Fibroblast of the aortic adventitia (primary cell): ENCODE measurements around the gene USP17L30. TPM values are rescaled to one million over a fixed set of nuclear protein-coding genes. Genes with fewer than 3 reads are reported as not detected.
"Not testable (repeated sequence)": the region's sequence is repeated elsewhere in the genome, so short reads cannot be mapped to it uniquely, and the experiment has no call there.

ENCODE experiments used
- DNase-seq: peaks from one replicate; pipeline ENCODE4 v3.0.0-alpha.2; 2010; ENCODE audit warnings: low read depth
- H3K4me3 ChIP-seq: 2 replicates; pipeline ENCODE4 v1.5.1; 2011; ENCODE audit warnings: low read depth, mild to moderate bottlenecking, control low read depth, low read length, moderate library complexity
- CTCF ChIP-seq: IDR thresholded peaks from 2 replicates; pipeline ENCODE4 v1.5.1; 2011; ENCODE audit warnings: mild to moderate bottlenecking, low read length, control low read depth, inconsistent platforms; ENCODE audit not compliant: insufficient read depth
- total RNA-seq: library from RNA; depleted of rRNA; stranded (reverse); fragments of >200 nt; gene quantifications from 2 replicates; pipeline ENCODE4 v1.2.3, GENCODE V29; 2012; ENCODE audit warnings: low replicate concordance

The USP17L30 gene, protein sequence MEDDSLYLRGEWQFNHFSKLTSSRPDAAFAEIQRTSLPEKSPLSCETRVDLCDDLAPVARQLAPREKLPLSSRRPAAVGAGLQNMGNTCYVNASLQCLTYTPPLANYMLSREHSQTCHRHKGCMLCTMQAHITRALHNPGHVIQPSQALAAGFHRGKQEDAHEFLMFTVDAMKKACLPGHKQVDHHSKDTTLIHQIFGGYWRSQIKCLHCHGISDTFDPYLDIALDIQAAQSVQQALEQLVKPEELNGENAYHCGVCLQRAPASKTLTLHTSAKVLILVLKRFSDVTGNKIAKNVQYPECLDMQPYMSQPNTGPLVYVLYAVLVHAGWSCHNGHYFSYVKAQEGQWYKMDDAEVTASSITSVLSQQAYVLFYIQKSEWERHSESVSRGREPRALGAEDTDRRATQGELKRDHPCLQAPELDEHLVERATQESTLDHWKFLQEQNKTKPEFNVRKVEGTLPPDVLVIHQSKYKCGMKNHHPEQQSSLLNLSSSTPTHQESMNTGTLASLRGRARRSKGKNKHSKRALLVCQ
- not detected in 2 replicates for total RNA-seq

DNA sequence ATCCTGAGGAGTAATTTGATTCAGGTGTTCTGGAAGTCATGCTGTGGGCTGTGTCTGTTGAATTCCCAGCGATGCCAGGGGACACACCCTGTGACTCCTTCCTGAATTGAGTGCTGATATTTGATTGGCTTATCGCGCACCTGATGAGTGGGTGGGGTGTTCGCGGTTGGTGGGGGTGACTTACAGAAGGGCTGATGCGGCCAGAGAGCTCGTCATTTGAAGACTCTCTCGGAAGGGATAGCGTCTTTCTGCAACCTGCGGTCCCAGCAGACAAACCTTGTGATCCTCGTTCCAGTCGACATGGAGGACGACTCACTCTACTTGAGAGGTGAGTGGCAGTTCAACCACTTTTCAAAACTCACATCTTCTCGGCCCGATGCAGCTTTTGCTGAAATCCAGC lies at the start of gene USP17L30:
TSS of gene USP17L30 (plus strand) at position 301 of the 400 bp plus-strand sequence. CDS start at position 301, 0 bp downstream.
- H3K4me3 ChIP-seq, DNase-seq: not testable (repeated sequence)

GRCh38 chr4:9324191-9324590 lies 38.7 kb upstream of the USP17L30 start:
- DNase-seq, H3K4me3 ChIP-seq: not testable (repeated sequence)

DNA sequence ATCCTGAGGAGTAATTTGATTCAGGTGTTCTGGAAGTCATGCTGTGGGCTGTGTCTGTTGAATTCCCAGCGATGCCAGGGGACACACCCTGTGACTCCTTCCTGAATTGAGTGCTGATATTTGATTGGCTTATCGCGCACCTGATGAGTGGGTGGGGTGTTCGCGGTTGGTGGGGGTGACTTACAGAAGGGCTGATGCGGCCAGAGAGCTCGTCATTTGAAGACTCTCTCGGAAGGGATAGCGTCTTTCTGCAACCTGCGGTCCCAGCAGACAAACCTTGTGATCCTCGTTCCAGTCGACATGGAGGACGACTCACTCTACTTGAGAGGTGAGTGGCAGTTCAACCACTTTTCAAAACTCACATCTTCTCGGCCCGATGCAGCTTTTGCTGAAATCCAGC lies 38.1 kb upstream of the USP17L30 start, which contains the start of gene USP17L24:
TSS of gene USP17L24 (plus strand) at position 301 of the 400 bp plus-strand sequence. CDS start at position 301, 0 bp downstream.
- H3K4me3 ChIP-seq, DNase-seq: not testable (repeated sequence)

DNA sequence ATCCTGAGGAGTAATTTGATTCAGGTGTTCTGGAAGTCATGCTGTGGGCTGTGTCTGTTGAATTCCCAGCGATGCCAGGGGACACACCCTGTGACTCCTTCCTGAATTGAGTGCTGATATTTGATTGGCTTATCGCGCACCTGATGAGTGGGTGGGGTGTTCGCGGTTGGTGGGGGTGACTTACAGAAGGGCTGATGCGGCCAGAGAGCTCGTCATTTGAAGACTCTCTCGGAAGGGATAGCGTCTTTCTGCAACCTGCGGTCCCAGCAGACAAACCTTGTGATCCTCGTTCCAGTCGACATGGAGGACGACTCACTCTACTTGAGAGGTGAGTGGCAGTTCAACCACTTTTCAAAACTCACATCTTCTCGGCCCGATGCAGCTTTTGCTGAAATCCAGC lies 33.3 kb upstream of the USP17L30 start, which contains the start of gene USP17L25:
TSS of gene USP17L25 (plus strand) at position 301 of the 400 bp plus-strand sequence. CDS start at position 301, 0 bp downstream.
- DNase-seq, H3K4me3 ChIP-seq: not testable (repeated sequence)

DNA sequence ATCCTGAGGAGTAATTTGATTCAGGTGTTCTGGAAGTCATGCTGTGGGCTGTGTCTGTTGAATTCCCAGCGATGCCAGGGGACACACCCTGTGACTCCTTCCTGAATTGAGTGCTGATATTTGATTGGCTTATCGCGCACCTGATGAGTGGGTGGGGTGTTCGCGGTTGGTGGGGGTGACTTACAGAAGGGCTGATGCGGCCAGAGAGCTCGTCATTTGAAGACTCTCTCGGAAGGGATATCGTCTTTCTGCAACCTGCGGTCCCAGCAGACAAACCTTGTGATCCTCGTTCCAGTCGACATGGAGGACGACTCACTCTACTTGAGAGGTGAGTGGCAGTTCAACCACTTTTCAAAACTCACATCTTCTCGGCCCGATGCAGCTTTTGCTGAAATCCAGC lies 28.6 kb upstream of the USP17L30 start, which contains the start of gene USP17L26:
TSS of gene USP17L26 (plus strand) at position 301 of the 400 bp plus-strand sequence. CDS start at position 301, 0 bp downstream.
- DNase-seq: not testable (repeated sequence)

DNA sequence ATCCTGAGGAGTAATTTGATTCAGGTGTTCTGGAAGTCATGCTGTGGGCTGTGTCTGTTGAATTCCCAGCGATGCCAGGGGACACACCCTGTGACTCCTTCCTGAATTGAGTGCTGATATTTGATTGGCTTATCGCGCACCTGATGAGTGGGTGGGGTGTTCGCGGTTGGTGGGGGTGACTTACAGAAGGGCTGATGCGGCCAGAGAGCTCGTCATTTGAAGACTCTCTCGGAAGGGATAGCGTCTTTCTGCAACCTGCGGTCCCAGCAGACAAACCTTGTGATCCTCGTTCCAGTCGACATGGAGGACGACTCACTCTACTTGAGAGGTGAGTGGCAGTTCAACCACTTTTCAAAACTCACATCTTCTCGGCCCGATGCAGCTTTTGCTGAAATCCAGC lies 23.8 kb upstream of the USP17L30 start, which contains the start of gene USP17L5:
TSS of gene USP17L5 (plus strand) at position 301 of the 400 bp plus-strand sequence. CDS start at position 301, 0 bp downstream.
- DNase-seq, H3K4me3 ChIP-seq: not testable (repeated sequence)

More for the DNA sequence above, 28.6 kb upstream of the USP17L30 start, which contains the start of gene USP17L26:
- H3K4me3 ChIP-seq: not testable (repeated sequence)

DNA sequence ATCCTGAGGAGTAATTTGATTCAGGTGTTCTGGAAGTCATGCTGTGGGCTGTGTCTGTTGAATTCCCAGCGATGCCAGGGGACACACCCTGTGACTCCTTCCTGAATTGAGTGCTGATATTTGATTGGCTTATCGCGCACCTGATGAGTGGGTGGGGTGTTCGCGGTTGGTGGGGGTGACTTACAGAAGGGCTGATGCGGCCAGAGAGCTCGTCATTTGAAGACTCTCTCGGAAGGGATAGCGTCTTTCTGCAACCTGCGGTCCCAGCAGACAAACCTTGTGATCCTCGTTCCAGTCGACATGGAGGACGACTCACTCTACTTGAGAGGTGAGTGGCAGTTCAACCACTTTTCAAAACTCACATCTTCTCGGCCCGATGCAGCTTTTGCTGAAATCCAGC lies 19.1 kb upstream of the USP17L30 start, which contains the start of gene USP17L27:
TSS of gene USP17L27 (plus strand) at position 301 of the 400 bp plus-strand sequence. CDS start at position 301, 0 bp downstream.
- H3K4me3 ChIP-seq, DNase-seq: not testable (repeated sequence)

DNA sequence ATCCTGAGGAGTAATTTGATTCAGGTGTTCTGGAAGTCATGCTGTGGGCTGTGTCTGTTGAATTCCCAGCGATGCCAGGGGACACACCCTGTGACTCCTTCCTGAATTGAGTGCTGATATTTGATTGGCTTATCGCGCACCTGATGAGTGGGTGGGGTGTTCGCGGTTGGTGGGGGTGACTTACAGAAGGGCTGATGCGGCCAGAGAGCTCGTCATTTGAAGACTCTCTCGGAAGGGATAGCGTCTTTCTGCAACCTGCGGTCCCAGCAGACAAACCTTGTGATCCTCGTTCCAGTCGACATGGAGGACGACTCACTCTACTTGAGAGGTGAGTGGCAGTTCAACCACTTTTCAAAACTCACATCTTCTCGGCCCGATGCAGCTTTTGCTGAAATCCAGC lies 14.3 kb upstream of the USP17L30 start, which contains the start of gene USP17L28:
TSS of gene USP17L28 (plus strand) at position 301 of the 400 bp plus-strand sequence. CDS start at position 301, 0 bp downstream.
- not testable (repeated sequence) for DNase-seq, H3K4me3 ChIP-seq

- H3K4me3 ChIP-seq, DNase-seq: not testable (repeated sequence)
These were observed 12.1 kb upstream of the USP17L30 start for GRCh38 chr4:9350866-9351265.

DNA sequence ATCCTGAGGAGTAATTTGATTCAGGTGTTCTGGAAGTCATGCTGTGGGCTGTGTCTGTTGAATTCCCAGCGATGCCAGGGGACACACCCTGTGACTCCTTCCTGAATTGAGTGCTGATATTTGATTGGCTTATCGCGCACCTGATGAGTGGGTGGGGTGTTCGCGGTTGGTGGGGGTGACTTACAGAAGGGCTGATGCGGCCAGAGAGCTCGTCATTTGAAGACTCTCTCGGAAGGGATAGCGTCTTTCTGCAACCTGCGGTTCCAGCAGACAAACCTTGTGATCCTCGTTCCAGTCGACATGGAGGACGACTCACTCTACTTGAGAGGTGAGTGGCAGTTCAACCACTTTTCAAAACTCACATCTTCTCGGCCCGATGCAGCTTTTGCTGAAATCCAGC lies 9.6 kb upstream of the USP17L30 start, which contains the start of gene USP17L29:
TSS of gene USP17L29 (plus strand) at position 301 of the 400 bp plus-strand sequence. CDS start at position 301, 0 bp downstream.
- not testable (repeated sequence) for H3K4me3 ChIP-seq, DNase-seq

- DNase-seq, H3K4me3 ChIP-seq: not testable (repeated sequence)
These were observed 17.0 kb downstream of the USP17L30 start for GRCh38 chr4:9379881-9380280.

DNA sequence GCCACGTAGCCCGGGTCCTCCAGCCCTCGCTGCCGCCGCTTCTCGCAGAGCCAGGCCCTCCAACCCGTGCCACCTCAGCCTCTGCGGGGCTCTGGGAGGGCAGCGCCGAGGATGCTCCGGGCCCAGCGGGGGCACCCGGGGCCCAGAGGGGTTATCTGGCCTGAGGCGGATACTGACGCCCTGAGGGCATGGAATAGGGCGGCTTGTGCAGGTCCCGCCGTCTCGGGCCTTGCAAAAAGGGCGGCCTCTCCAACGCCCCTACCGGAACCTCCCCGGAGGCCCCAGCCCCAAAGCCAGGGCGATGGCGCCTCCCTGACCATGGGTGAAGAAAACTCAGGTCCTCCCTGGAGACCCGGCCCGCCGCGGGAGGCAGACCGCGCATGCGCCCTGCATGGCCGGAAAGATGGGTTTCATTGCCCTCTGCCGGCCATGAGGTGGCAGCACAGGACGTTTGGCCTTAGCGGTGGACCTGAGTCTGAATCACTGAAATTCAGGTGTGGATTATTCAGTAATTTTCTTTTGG lies 18.1 kb downstream of the USP17L30 start:
- DNase-seq, H3K4me3 ChIP-seq: not testable (repeated sequence)

GRCh38 chr4:9384126-9384525 lies 21.2 kb downstream of the USP17L30 start:
- no peak overlapping the region for H3K4me3 ChIP-seq
- no peak for DNase-seq
- TF ChIP-seq CTCF: no peak

GRCh38 chr4:9389001-9389400 lies 26.1 kb downstream of the USP17L30 start:
- not testable (repeated sequence) for DNase-seq, H3K4me3 ChIP-seq

GRCh38 chr4:9405774-9406173 lies 42.8 kb downstream of the USP17L30 start:
- DNase-seq, H3K4me3 ChIP-seq: not testable (repeated sequence)

DNA sequence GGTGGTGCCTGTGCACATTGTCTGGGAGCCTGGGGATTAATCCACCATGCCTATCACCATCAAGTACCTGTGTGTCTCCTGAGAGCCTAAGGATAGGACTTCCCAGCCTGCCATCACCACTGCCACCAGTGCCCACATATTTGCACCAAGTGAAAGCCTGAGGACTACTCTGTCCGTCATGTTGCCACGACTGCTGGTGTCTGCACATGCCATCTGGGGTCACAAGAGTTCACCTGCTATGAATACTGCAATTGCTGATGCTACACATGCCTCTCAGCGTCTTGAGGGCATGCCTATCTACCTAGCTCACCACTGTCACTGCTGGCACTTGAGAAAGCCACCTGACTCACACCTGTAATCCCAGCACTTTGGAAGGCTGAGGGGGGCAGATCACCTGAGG lies 43.6 kb downstream of the USP17L30 start:
- not testable (repeated sequence) for DNase-seq, H3K4me3 ChIP-seq
